Tibial nerve (tissue), 4 donors: ENCODE results near the gene KCNT1. TPM values are rescaled to one million over a fixed set of nuclear protein-coding genes. Genes with fewer than 3 reads are reported as not detected.

ENCODE experiments used
- DNase-seq, 2 donors: peaks; one replicate each; pipeline ENCODE4 v3.0.0-alpha.2; 2019; ENCODE audit warnings: low spot score in 2 of 2
- H3K27ac ChIP-seq, 4 donors: fragments of 200-600 bp; sonication (generic) in 3 of 4; one replicate each; pipeline ENCODE4 v1.5.1; 2017 to 2019; ENCODE audit warnings: mild to moderate bottlenecking in 1 of 4
- H3K27me3 ChIP-seq, 2 donors: fragments of 200-600 bp; sonication (generic) in 1 of 2; one replicate each; pipeline versions ENCODE4 v1.5.1 to v1.6.0; 2017 to 2019
- H3K36me3 ChIP-seq, 3 donors: fragments of 200-600 bp; sonication (generic); one replicate each; pipeline ENCODE4 v1.5.1; 2018 to 2019
- H3K4me1 ChIP-seq, 4 donors: fragments of 200-600 bp; sonication (generic) in 3 of 4; one replicate each; pipeline ENCODE4 v1.5.1; 2017 to 2019
- H3K4me3 ChIP-seq, 4 donors: fragments of 200-600 bp; sonication (generic) in 3 of 4; one replicate each; pipeline ENCODE4 v1.5.1; 2017 to 2019; ENCODE audit warnings: mild to moderate bottlenecking in 1 of 4, moderate library complexity in 1 of 4
- H3K9me3 ChIP-seq, 4 donors: fragments of 200-600 bp; sonication (generic) in 3 of 4; one replicate each; pipeline ENCODE4 v1.5.1; 2017 to 2019
- CTCF ChIP-seq, 5 experiments: fragments of 200-600 bp in 3 of 5; fragments of 450-650 bp in 2 of 5; sonication (generic) in 3 of 5; IDR thresholded peaks; one replicate each; pipeline ENCODE4 v1.5.1; 2016 to 2019; ENCODE audit warnings: antibody characterized with exemption in 5 of 5, mild to moderate bottlenecking in 3 of 5, moderate library complexity in 2 of 5
- EP300 ChIP-seq, 2 donors: sonication (generic); formaldehyde crosslinking; IDR thresholded peaks; one replicate each; pipeline ENCODE4 v1.6.1; 2017; ENCODE audit warnings: antibody characterized with exemption in 2 of 2, mild to moderate bottlenecking in 1 of 2
- POLR2A ChIP-seq, 2 donors: fragments of 450-650 bp; IDR thresholded peaks; one replicate each; pipeline ENCODE4 v1.6.1; 2017; ENCODE audit warnings: antibody characterized with exemption in 2 of 2, mild to moderate bottlenecking in 2 of 2, moderate library complexity in 2 of 2
- WGBS, 2 donors: methylation state at CpG; one replicate each; pipeline ENCODE4 v1.1.5; 2018; 5-methylcytosine and 5-hydroxymethylcytosine counted together
- total RNA-seq, 4 donors: library from RNA; depleted of rRNA; stranded (reverse); fragments of >200 nt; gene quantifications; one replicate each; pipeline ENCODE4 v1.1.0, GENCODE V29; 2016

The KCNT1 gene
- total RNA-seq, 4 donors from 2014 or later, result under 0.01 to 0.39 TPM; not detected in 2

GRCh38 chr9:135790850-135791249 lies 88.9 kb downstream of the KCNT1 start:
- Histone ChIP-seq H3K36me3 (no peaks in the 10 kb centered on the region), H3K9me3 (no peaks in the 10 kb centered on the region)

GRCh38 chr9:135791431-135792267 lies 89.7 kb downstream of the KCNT1 start:
- TF ChIP-seq CTCF (IDR thresholded peaks at IDR 0.05) (no peak), EP300 (IDR thresholded peaks at IDR 0.05) (no peak)
- no peak overlapping the region for H3K4me3 ChIP-seq
- no peaks in the 10 kb centered on the region for H3K4me1 ChIP-seq
- 75 to 79% methylated on average over 23 to 28 of the region's 35 CpGs for WGBS, 2 donors
- DNase-seq, result no peak
- no peak overlapping the region for H3K27ac ChIP-seq
- no peaks in the 10 kb centered on the region for H3K36me3 ChIP-seq
- H3K27me3 ChIP-seq, result peaks cover 0 to 20% of the 10 kb centered on the region in 2 donors
- H3K9me3 ChIP-seq, result no peaks in the 10 kb centered on the region

More at GRCh38 chr9:135790850-135791249, 88.9 kb downstream of the KCNT1 start:
- TF ChIP-seq POLR2A (IDR thresholded peaks at IDR 0.05), result no peak
- TF ChIP-seq EP300 (IDR thresholded peaks at IDR 0.05), result no peak
- no peak for TF ChIP-seq CTCF (IDR thresholded peaks at IDR 0.05)
- 52 to 71% methylated on average over 8 to 10 of the region's 11 CpGs for WGBS, 2 donors
- no peak overlapping the region for H3K4me3 ChIP-seq
- no peak for DNase-seq
- no peaks in the 10 kb centered on the region for H3K4me1 ChIP-seq
- peaks cover 0 to 25% of the 10 kb centered on the region in 2 donors for H3K27me3 ChIP-seq
- H3K27ac ChIP-seq, result no peak overlapping the region

GRCh38 chr9:135792268-135793128 lies 90.5 kb downstream of the KCNT1 start:
- WGBS, 2 donors, result 70 to 77% methylated on average over 26 to 31 of the region's 31 CpGs
- H3K27me3 ChIP-seq, result peaks cover 0 to 12% of the 10 kb centered on the region in 2 donors

GRCh38 chr9:135793221-135794056 lies 91.5 kb downstream of the KCNT1 start:
- peaks cover 0 to 12% (median 0%) of the 10 kb centered on the region in 4 donors for H3K4me1 ChIP-seq
- no peak for TF ChIP-seq CTCF (IDR thresholded peaks at IDR 0.05)
- no peak for TF ChIP-seq POLR2A (IDR thresholded peaks at IDR 0.05)
- no peak for TF ChIP-seq EP300 (IDR thresholded peaks at IDR 0.05)
- WGBS, 2 donors, result 74 to 84% methylated on average over 13 of the region's 16 CpGs
- no peak overlapping the region for H3K27ac ChIP-seq
- no peaks in the 10 kb centered on the region for H3K9me3 ChIP-seq
- H3K4me3 ChIP-seq, result no peak overlapping the region
- no peak for DNase-seq
- no peaks in the 10 kb centered on the region for H3K36me3 ChIP-seq
- H3K27me3 ChIP-seq, result peaks cover 0 to 4% of the 10 kb centered on the region in 2 donors

More at GRCh38 chr9:135792268-135793128, 90.5 kb downstream of the KCNT1 start:
- DNase-seq, result no peak
- Histone ChIP-seq H3K9me3 (no peaks in the 10 kb centered on the region), H3K4me1 (peaks cover 0 to 3% (median 0%) of the 10 kb centered on the region in 4 donors), H3K36me3 (no peaks in the 10 kb centered on the region), H3K27ac (no peak overlapping the region), H3K4me3 (no peak overlapping the region)
- no peak for TF ChIP-seq POLR2A (IDR thresholded peaks at IDR 0.05)
- no peak for TF ChIP-seq CTCF (IDR thresholded peaks at IDR 0.05)
- TF ChIP-seq EP300 (IDR thresholded peaks at IDR 0.05), result no peak
